Aorta (tissue), 5 donors: Measurements from ENCODE around the gene TACC3. TPM values are rescaled to one million over a fixed set of nuclear protein-coding genes. Genes with fewer than 3 reads are reported as not detected.
A peak's percentile ranks its signal among the peaks of the same experiment; 100 is the strongest.

Experiments
- ATAC-seq: fragments of 200-7000 bp; cut with Tn5 transposase; one replicate; pipeline ENCODE4 v1.9.1; 2022; ENCODE audit warnings: moderate library complexity; ENCODE audit not compliant: low FRiP score
- DNase-seq, 2 donors: peaks; one replicate each; pipeline ENCODE4 v3.0.0-alpha.2; 2020
- H3K27ac ChIP-seq, 2 donors: one replicate each; pipeline ENCODE4 v1.5.1; 2013; ENCODE audit warnings: low read length in 2 of 2, mild to moderate bottlenecking in 2 of 2, moderate library complexity in 2 of 2, control low read depth in 1 of 2, inconsistent platforms in 1 of 2, low read depth in 1 of 2
- H3K27me3 ChIP-seq, 2 donors: one replicate each; pipeline ENCODE4 v1.6.1; 2013; ENCODE audit warnings: control low read depth in 1 of 2, low read length in 1 of 2, mild to moderate bottlenecking in 1 of 2, moderate library complexity in 1 of 2; ENCODE audit not compliant: insufficient read depth in 2 of 2, control insufficient read depth in 1 of 2
- H3K36me3 ChIP-seq, 2 donors: one replicate each; pipeline ENCODE4 v1.6.1; 2013; ENCODE audit warnings: control low read depth in 1 of 2, low read length in 1 of 2, mild to moderate bottlenecking in 1 of 2; ENCODE audit not compliant: insufficient read depth in 2 of 2, control insufficient read depth in 1 of 2
- H3K4me1 ChIP-seq, 2 donors: one replicate each; pipeline ENCODE4 v1.6.1; 2013; ENCODE audit warnings: low read length in 2 of 2, control low read depth in 1 of 2, mild to moderate bottlenecking in 1 of 2, moderate library complexity in 1 of 2; ENCODE audit not compliant: insufficient read depth in 2 of 2, control insufficient read depth in 1 of 2
- H3K4me3 ChIP-seq, 2 donors: one replicate each; pipeline ENCODE4 v1.5.1; 2013; ENCODE audit warnings: low read length in 2 of 2, control low read depth in 1 of 2, mild to moderate bottlenecking in 1 of 2
- H3K9me3 ChIP-seq: one replicate; pipeline ENCODE4 v1.6.1; 2013; ENCODE audit warnings: mild to moderate bottlenecking, low read length; ENCODE audit not compliant: control insufficient read depth
- WGBS, 2 donors: extraction: QIAGEN DNeasy Blood & Tissue Kit; methylation state at CpG; one replicate each; pipeline ENCODE4 v1.1.7; 2013; 5-methylcytosine and 5-hydroxymethylcytosine counted together
- intact Hi-C, 2 donors: fragments of 100-400 bp; cut with DNase I; formaldehyde crosslinking; loops; one replicate each; pipeline versions ENCODE4 v1.14.2 to v1.15.0; 2022
- polyA plus RNA-seq, 2 donors: library from polyadenylated mRNA; stranded (reverse); fragments of 200-250 nt; gene quantifications; one replicate each; pipeline ENCODE4 v1.2.3, GENCODE V29; 2013
- total RNA-seq, 2 donors: library from RNA; stranded (reverse); fragmentation: NEBNext Ultra II Directional; extraction: Animal tissue kit (Norgen Biotek cat#: 25700); gene quantifications; one replicate each; pipeline ENCODE4 v1.2.1, GENCODE V29; 2021
- donor health status: healthy with polysubstance abuse.
- donor health status: Bipolar disorder and iron deficiency.
- donor health status: DM: no; HTN: no; CAD: no.
- donor health status: DM: no; HTN: no; CAD: no.
- donor health status: DM: yes; HTN: yes; CAD: no.

Gene TACC3
- total and polyA plus RNA-seq, 4 donors: 5.2 to 16.1 (median 8.4) TPM

- no peak overlapping the region for H3K27ac ChIP-seq
- intact Hi-C loops: no loop called here
These were observed 63.1 kb downstream of the TACC3 start for GRCh38 chr4:1784395-1784788.

GRCh38 chr4:1784789-1785591, 63.7 kb downstream of the TACC3 start:
- DNase-seq: no peak
- no peaks in the 10 kb centered on the region for H3K36me3 ChIP-seq
- 78 to 83% methylated on average over 17 of the region's 17 CpGs for WGBS, 2 donors
- peak; percentile 27 for ATAC-seq
- H3K4me3 ChIP-seq: no peak overlapping the region
- no peak overlapping the region for H3K27ac ChIP-seq
- no peaks in the 10 kb centered on the region for H3K4me1 ChIP-seq
- intact Hi-C loops: no loop called here
- no peaks in the 10 kb centered on the region for H3K27me3 ChIP-seq
- no peaks in the 10 kb centered on the region for H3K9me3 ChIP-seq

More at GRCh38 chr4:1784395-1784788, 63.1 kb downstream of the TACC3 start:
- DNase-seq: no peak
- Histone ChIP-seq H3K4me1 (no peaks in the 10 kb centered on the region), H3K9me3 (no peaks in the 10 kb centered on the region), H3K27me3 (no peaks in the 10 kb centered on the region), H3K36me3 (no peaks in the 10 kb centered on the region), H3K4me3 (no peak overlapping the region)
- no peak for ATAC-seq
- 80 to 85% methylated on average over 10 of the region's 10 CpGs for WGBS, 2 donors

GRCh38 chr4:1785592-1785991, 64.3 kb downstream of the TACC3 start:
- intact Hi-C loops: no loop called here
- ATAC-seq (no peak), DNase-seq (no peak)
- H3K4me1 ChIP-seq: no peaks in the 10 kb centered on the region
- WGBS, 2 donors: 92 to 96% methylated on average over 11 of the region's 11 CpGs
- no peaks in the 10 kb centered on the region for H3K27me3 ChIP-seq
- no peak overlapping the region for H3K4me3 ChIP-seq
- H3K9me3 ChIP-seq: no peaks in the 10 kb centered on the region
- no peaks in the 10 kb centered on the region for H3K36me3 ChIP-seq
- H3K27ac ChIP-seq: no peak overlapping the region

- DNase-seq (no peak), ATAC-seq (no peak)
- Histone ChIP-seq H3K4me1 (no peaks in the 10 kb centered on the region), H3K9me3 (no peaks in the 10 kb centered on the region), H3K27me3 (no peaks in the 10 kb centered on the region), H3K4me3 (no peak overlapping the region), H3K36me3 (no peaks in the 10 kb centered on the region), H3K27ac (no peak overlapping the region)
- intact Hi-C loops: no loop called here
- 93% methylated on average over 33 to 34 of the region's 34 CpGs for WGBS, 2 donors
These were observed 65.4 kb downstream of the TACC3 start for GRCh38 chr4:1786544-1787362.

GRCh38 chr4:1787411-1788077, 66.2 kb downstream of the TACC3 start:
- ATAC-seq (no peak), DNase-seq (no peak)
- Histone ChIP-seq H3K4me1 (no peaks in the 10 kb centered on the region), H3K9me3 (no peaks in the 10 kb centered on the region), H3K4me3 (no peak overlapping the region), H3K36me3 (no peaks in the 10 kb centered on the region), H3K27ac (no peak overlapping the region), H3K27me3 (no peaks in the 10 kb centered on the region)
- intact Hi-C loops: no loop called here
- 40 to 42% methylated on average over 24 to 25 of the region's 25 CpGs for WGBS, 2 donors

- no peak for DNase-seq
These were observed 67.1 kb downstream of the TACC3 start for GRCh38 chr4:1788254-1788973.

GRCh38 chr4:1789552-1789951, 68.2 kb downstream of the TACC3 start:
- Histone ChIP-seq H3K27ac (no peak overlapping the region), H3K36me3 (no peaks in the 10 kb centered on the region), H3K4me1 (no peaks in the 10 kb centered on the region), H3K27me3 (no peaks in the 10 kb centered on the region), H3K4me3 (no peak overlapping the region), H3K9me3 (no peaks in the 10 kb centered on the region)
- DNase-seq (no peak), ATAC-seq (no peak)
- intact Hi-C loops: no loop called here
- 90 to 91% methylated on average over 16 to 21 of the region's 21 CpGs for WGBS, 2 donors

More at GRCh38 chr4:1788254-1788973, 67.1 kb downstream of the TACC3 start:
- 64 to 69% methylated on average over 13 of the region's 13 CpGs for WGBS, 2 donors
- Histone ChIP-seq H3K9me3 (no peaks in the 10 kb centered on the region), H3K36me3 (no peaks in the 10 kb centered on the region), H3K27me3 (no peaks in the 10 kb centered on the region), H3K4me3 (no peak overlapping the region), H3K4me1 (no peaks in the 10 kb centered on the region), H3K27ac (no peak overlapping the region)
- no peak for ATAC-seq
- intact Hi-C loops: no loop called here

GRCh38 chr4:1790005-1790404, 68.7 kb downstream of the TACC3 start:
- no peak for DNase-seq
- no peaks in the 10 kb centered on the region for H3K36me3 ChIP-seq
- ATAC-seq: no peak
- no peaks in the 10 kb centered on the region for H3K9me3 ChIP-seq
- no peak overlapping the region for H3K4me3 ChIP-seq
- intact Hi-C loops: no loop called here
- no peaks in the 10 kb centered on the region for H3K4me1 ChIP-seq
- WGBS, 2 donors: 95% methylated on average over 10 of the region's 10 CpGs
- H3K27ac ChIP-seq: no peak overlapping the region
- no peaks in the 10 kb centered on the region for H3K27me3 ChIP-seq
